PC-3 (cell line): ENCODE measurements around the gene TTLL4. TPM values are rescaled to one million over a fixed set of nuclear protein-coding genes. Genes with fewer than 3 reads are reported as not detected.

Experiments used
- ATAC-seq: fragments of 200-7000 bp; cut with Tn5 transposase; 2 replicates; pipeline ENCODE4 v1.9.1; 2020; ENCODE audit warnings: mild to moderate bottlenecking, moderate library complexity
- BruUV-seq: library from RNA; stranded (reverse); fragments of 400-500 nt; replicated peaks from 2 replicates; lab custom pipeline; 2021; lab: Mats Ljungman, UMichigan
- CTCF ChIA-PET: fragments of 300-600 bp; sonication (Branson Sonifier 250); formaldehyde crosslinking; loops from one replicate; lab custom pipeline; 2022; ENCODE audit warnings: antibody characterized with exemption; lab: Charles Lee
- POLR2A ChIA-PET: fragments of 300-600 bp; sonication (Branson Sonifier 250); formaldehyde crosslinking; loops from one replicate; lab custom pipeline; 2022; ENCODE audit warnings: antibody characterized with exemption; ENCODE audit not compliant: unreplicated experiment; lab: Charles Lee
- DNase-seq: peaks from one replicate; pipeline ENCODE4 v3.0.0-alpha.2; 2015
- H2AFZ ChIP-seq: fragments of 300-600 bp; sonication (generic); 2 replicates; pipeline ENCODE4 v1.6.0; 2016; ENCODE audit warnings: antibody characterized with exemption, low read length
- H3F3A ChIP-seq: fragments of 300-600 bp; sonication (generic); one replicate; pipeline ENCODE4 v1.6.0; 2017; ENCODE audit warnings: antibody characterized with exemption, low read length, control low read depth, mild to moderate bottlenecking; ENCODE audit not compliant: unreplicated experiment
- H3K27ac ChIP-seq: fragments of 300-600 bp; sonication (generic); 2 replicates; pipeline ENCODE4 v1.5.1; 2016; ENCODE audit warnings: mild to moderate bottlenecking, low read length
- H3K27me3 ChIP-seq: fragments of 300-600 bp; sonication (generic); 2 replicates; pipeline ENCODE4 v1.6.1; 2016; ENCODE audit warnings: low read length, mixed read lengths
- H3K36me3 ChIP-seq: fragments of 300-600 bp; sonication (generic); 2 replicates; pipeline ENCODE4 v1.6.1; 2016; ENCODE audit warnings: low read depth, mixed run types, low read length, mixed read lengths
- H3K4me1 ChIP-seq: fragments of 300-600 bp; sonication (generic); 2 replicates; pipeline ENCODE4 v1.5.1; 2016; ENCODE audit warnings: low read length; ENCODE audit not compliant: insufficient read depth
- H3K4me2 ChIP-seq: fragments of 300-600 bp; sonication (generic); 2 replicates; pipeline ENCODE4 v1.6.0; 2016; ENCODE audit warnings: low read length
- H3K4me3 ChIP-seq: fragments of 300-600 bp; sonication (generic); 2 replicates; pipeline ENCODE4 v1.5.1; 2016; ENCODE audit warnings: mild to moderate bottlenecking, low read length, mixed read lengths
- H3K79me2 ChIP-seq: fragments of 300-600 bp; sonication (generic); 2 replicates; pipeline ENCODE4 v1.6.1; 2017; ENCODE audit warnings: low read length, mixed read lengths
- H3K9ac ChIP-seq: fragments of 300-600 bp; sonication (generic); 2 replicates; pipeline ENCODE4 v1.6.0; 2016; ENCODE audit warnings: mild to moderate bottlenecking, low read length
- H3K9me2 ChIP-seq: fragments of 300-600 bp; sonication (generic); replicated peaks from 2 replicates; pipeline ENCODE4 v1.6.1; 2016; ENCODE audit warnings: mixed run types, low read length, mixed read lengths
- H3K9me3 ChIP-seq: fragments of 300-600 bp; sonication (generic); 2 replicates; pipeline ENCODE4 v1.6.1; 2016; ENCODE audit warnings: low read length, mixed read lengths
- H4K20me1 ChIP-seq: fragments of 300-600 bp; sonication (generic); 2 replicates; pipeline ENCODE4 v1.6.1; 2016; ENCODE audit warnings: low read length, mixed read lengths
- CTCF ChIP-seq: fragments of 300-600 bp; sonication (generic); conservative IDR thresholded peaks from 2 replicates; pipeline ENCODE4 v1.5.1; 2017; ENCODE audit warnings: antibody characterized with exemption, low read depth, mild to moderate bottlenecking, low read length
- EZH2 ChIP-seq: fragments of 300-600 bp; sonication (generic); IDR thresholded peaks from one replicate; pipeline ENCODE4 v1.6.1; 2017; ENCODE audit warnings: antibody characterized with exemption, mild to moderate bottlenecking, low read length; ENCODE audit not compliant: unreplicated experiment
- EZH2phosphoT487 ChIP-seq: fragments of 300-600 bp; sonication (generic); IDR thresholded peaks from 2 replicates; pipeline ENCODE4 v1.6.1; 2018; ENCODE audit warnings: mild to moderate bottlenecking, antibody characterized with exemption, low read length, borderline replicate concordance
- intact Hi-C: fragments of 100-400 bp; cut with micrococcal nuclease; formaldehyde crosslinking; loops from 2 replicates; pipeline ENCODE4 v1.9.0; 2023
- total RNA-seq: library from RNA; depleted of rRNA; stranded (reverse); fragments of >200 nt; gene quantifications from 2 replicates; pipeline ENCODE4 v1.2.3, GENCODE V29; 2014

TTLL4 gene
- total RNA-seq, 1 experiment from 2014 or later: 21.0 TPM

GRCh38 chr2:218748741-218749441 is 38.3 kb downstream of the TTLL4 start:
- H3K79me2 ChIP-seq: no peaks in the 10 kb centered on the region
- no peak for TF ChIP-seq EZH2
- no peak for TF ChIP-seq CTCF
- no peak for TF ChIP-seq EZH2phosphoT487
- intact Hi-C loops: no loop called here
- H3K27me3 ChIP-seq: no peaks in the 10 kb centered on the region
- no peak overlapping the region for H2AFZ ChIP-seq
- H3K4me3 ChIP-seq: no peak overlapping the region
- DNase-seq (no peak), ATAC-seq (no peak)
- H3K4me2 ChIP-seq: no peak overlapping the region
- BruUV-seq: no TSS peak
- no peaks in the 10 kb centered on the region for H3F3A ChIP-seq
- CTCF ChIA-PET: no interaction called here
- H3K4me1 ChIP-seq: no peaks in the 10 kb centered on the region
- peaks cover 77% of the 10 kb centered on the region; the same call in 1 of the 2 replicates for H3K36me3 ChIP-seq
- no peaks in the 10 kb centered on the region for H3K9me3 ChIP-seq
- H3K27ac ChIP-seq: no peak overlapping the region
- POLR2A ChIA-PET: no interaction called here
- no peak overlapping the region for H3K9ac ChIP-seq
- no peaks in the 10 kb centered on the region for H3K9me2 ChIP-seq
- no peaks in the 10 kb centered on the region for H4K20me1 ChIP-seq

GRCh38 chr2:218754201-218754600 is 43.6 kb downstream of the TTLL4 start:
- Histone ChIP-seq H3K4me1 (no peaks in the 10 kb centered on the region), H3K27ac (no peak overlapping the region), H3K9ac (no peak overlapping the region), H3K4me3 (no peak overlapping the region), H4K20me1 (no peaks in the 10 kb centered on the region), H3K9me3 (no peaks in the 10 kb centered on the region), H2AFZ (no peak overlapping the region), H3K36me3 (peaks cover 64% of the 10 kb centered on the region; the same call in 1 of the 2 replicates), H3K9me2 (no peaks in the 10 kb centered on the region), H3K4me2 (no peak overlapping the region), H3K27me3 (no peaks in the 10 kb centered on the region), H3F3A (no peaks in the 10 kb centered on the region), H3K79me2 (no peaks in the 10 kb centered on the region)
- POLR2A ChIA-PET: no interaction called here
- BruUV-seq: no TSS peak
- no peak for DNase-seq
- intact Hi-C loops: no loop called here
- CTCF ChIA-PET: no interaction called here
- no peak for TF ChIP-seq CTCF
- TF ChIP-seq EZH2: no peak
- no peak for TF ChIP-seq EZH2phosphoT487
- no peak for ATAC-seq

- TF ChIP-seq EZH2 (no peak), EZH2phosphoT487 (no peak), CTCF (no peak)
- no peak for ATAC-seq
- Histone ChIP-seq H3K9me3 (no peaks in the 10 kb centered on the region), H3K79me2 (no peaks in the 10 kb centered on the region), H3K4me3 (no peak overlapping the region), H3K27ac (no peak overlapping the region), H3K9ac (no peak overlapping the region), H3K4me1 (no peaks in the 10 kb centered on the region), H3K4me2 (no peak overlapping the region), H4K20me1 (no peaks in the 10 kb centered on the region), H2AFZ (no peak overlapping the region), H3F3A (no peaks in the 10 kb centered on the region), H3K27me3 (no peaks in the 10 kb centered on the region), H3K9me2 (no peaks in the 10 kb centered on the region), H3K36me3 (peaks cover 59% of the 10 kb centered on the region; the same call in 1 of the 2 replicates)
- intact Hi-C loops: no loop called here
- BruUV-seq: no TSS peak
- ChIA-PET POLR2A (no interaction called here), CTCF (no interaction called here)
- no peak for DNase-seq
Observed at GRCh38 chr2:218754781-218755180, 44.1 kb downstream of the TTLL4 start.
